K562 (cell line): Measurements from ENCODE around the gene RALB. TPM values are rescaled to one million over a fixed set of nuclear protein-coding genes. Genes with fewer than 3 reads are reported as not detected.

Experiments used
- BACH1 ChIP-seq: fragments of 200-800 bp; sonication (Bioruptor generic); IDR thresholded peaks from 2 replicates; pipeline ENCODE4 v1.6.1; 2016; ENCODE audit warnings: missing genetic modification characterization, missing compliant biosample characterization
- BRF2 ChIP-seq: IDR thresholded peaks from 3 replicates; pipeline ENCODE4 v1.6.1; 2011; ENCODE audit warnings: borderline replicate concordance, mild to moderate bottlenecking; ENCODE audit not compliant: insufficient read length, insufficient read depth
- C11orf30 ChIP-seq: fragments of 450-650 bp; IDR thresholded peaks from 2 replicates; pipeline ENCODE4 v1.6.1; 2016; ENCODE audit warnings: low read depth, mild to moderate bottlenecking
- CAMTA2 ChIP-seq: fragments of 250-450 bp; sonication (Bioruptor Pico); conservative IDR thresholded peaks from 2 replicates; pipeline ENCODE4 v1.5.1; 2022
- CREB3L1 ChIP-seq: fragments of 450-650 bp; IDR thresholded peaks from 2 replicates; pipeline ENCODE4 v1.6.1; 2014; ENCODE audit warnings: low read depth, mild to moderate bottlenecking, moderate library complexity, borderline replicate concordance
- E4F1 ChIP-seq: fragments of 250-450 bp; sonication (Bioruptor Pico); IDR thresholded peaks from 2 replicates; pipeline ENCODE4 v1.5.0; 2021; ENCODE audit warnings: mild to moderate bottlenecking, borderline replicate concordance
- HMG20A ChIP-seq: fragments of 450-650 bp; formaldehyde crosslinking; conservative IDR thresholded peaks from 2 replicates; pipeline ENCODE4 v1.4.0; 2020; ENCODE audit warnings: mild to moderate bottlenecking, mixed read lengths
- MECOM ChIP-seq: fragments of 250-450 bp; sonication (Bioruptor Pico); IDR thresholded peaks from 2 replicates; pipeline ENCODE4 v1.8.0; 2022; ENCODE audit warnings: inconsistent platforms
- MTA3 ChIP-seq: fragments of 450-650 bp; formaldehyde crosslinking; IDR thresholded peaks from 2 replicates; pipeline ENCODE4 v1.6.1; 2017; ENCODE audit warnings: mild to moderate bottlenecking, borderline replicate concordance
- OTX1 ChIP-seq: fragments of 450-650 bp; formaldehyde crosslinking; IDR thresholded peaks from 2 replicates; pipeline ENCODE4 v1.4.0; 2022; ENCODE audit warnings: mild to moderate bottlenecking
- PCBP2 ChIP-seq: fragments of 200-400 bp; formaldehyde crosslinking; IDR thresholded peaks from 2 replicates; pipeline ENCODE4 v1.6.1; 2018; ENCODE audit warnings: low read length, low read depth, mild to moderate bottlenecking, moderate library complexity; ENCODE audit not compliant: poor library complexity, severe bottlenecking
- PPARD ChIP-seq: fragments of 250-450 bp; sonication (Bioruptor Pico); IDR thresholded peaks from 2 replicates; pipeline ENCODE4 v1.8.0; 2022; ENCODE audit warnings: inconsistent platforms, mild to moderate bottlenecking, moderate library complexity
- PREB ChIP-seq: sonication (generic); formaldehyde crosslinking; IDR thresholded peaks from 2 replicates; pipeline ENCODE4 v1.8.1; 2023; ENCODE audit warnings: mild to moderate bottlenecking, missing genetic modification reagents
- RHOXF2B ChIP-seq: fragments of 250-450 bp; sonication (Bioruptor Pico); conservative IDR thresholded peaks from 2 replicates; pipeline ENCODE4 v1.5.1; 2021
- TAF9B ChIP-seq: fragments of 450-650 bp; IDR thresholded peaks from 2 replicates; pipeline ENCODE4 v1.6.1; 2018; ENCODE audit warnings: mild to moderate bottlenecking; ENCODE audit not compliant: partially characterized antibody
- THRB ChIP-seq: fragments of 450-650 bp; formaldehyde crosslinking; conservative IDR thresholded peaks from 2 replicates; pipeline ENCODE4 v1.4.0; 2022; ENCODE audit warnings: mild to moderate bottlenecking, missing genetic modification characterization
- ZNF217 ChIP-seq: sonication (generic); formaldehyde crosslinking; IDR thresholded peaks from 2 replicates; pipeline ENCODE4 v1.8.0; 2022; ENCODE audit warnings: mild to moderate bottlenecking, missing genetic modification reagents
- ZNF224 ChIP-seq: sonication (generic); formaldehyde crosslinking; IDR thresholded peaks from 2 replicates; pipeline ENCODE4 v1.8.0; 2022; ENCODE audit warnings: mild to moderate bottlenecking, missing genetic modification reagents
- ZNF316 ChIP-seq: fragments of 450-650 bp; IDR thresholded peaks from 2 replicates; pipeline ENCODE4 v1.6.1; 2016
- ZNF384 ChIP-seq: IDR thresholded peaks from 2 replicates; pipeline ENCODE4 v1.6.1; 2012; ENCODE audit warnings: low read depth, low read length, improper control_type of control experiment
- ZNF444 ChIP-seq: fragments of 250-450 bp; sonication (Bioruptor Pico); IDR thresholded peaks from 2 replicates; pipeline ENCODE4 v1.4.0; 2020; ENCODE audit warnings: mild to moderate bottlenecking, moderate library complexity
- ZNF551 ChIP-seq: fragments of 250-450 bp; sonication (Bioruptor Pico); IDR thresholded peaks from 2 replicates; pipeline ENCODE4 v1.5.0; 2021; ENCODE audit warnings: mild to moderate bottlenecking, moderate library complexity
- polyA plus RNA-seq, 8 experiments: library from polyadenylated mRNA; depleted of rRNA in 4 of 8; stranded (reverse) in 5 of 8; unstranded in 3 of 8; fragments of >200 nt; fragmentation: Nextera tagmentation in 2 of 8; fragmentation: Illumina TruSeq in 1 of 8; extraction: Ambion mirVana in 2 of 8; extraction: Trizol in 1 of 8; gene quantifications; 2 replicates each; pipeline versions ENCODE4 v1.2.1 to v1.2.3, GENCODE V29; 2011 to 2014; ENCODE audit warnings: inconsistent platforms in 1 of 8, missing spikeins in 1 of 8
- total RNA-seq, 7 experiments: library from RNA; depleted of rRNA in 6 of 7; stranded (reverse); fragments of >200 nt in 6 of 7; fragmentation: Illumina TruSeq in 2 of 7; extraction: Trizol in 2 of 7; gene quantifications; 2 replicates each; pipeline versions ENCODE4 v1.2.1 to v1.2.3, GENCODE V29; 2011 to 2021; ENCODE audit warnings: low replicate concordance in 1 of 7

RALB gene
- total and polyA plus RNA-seq, 9 of the 15 experiments (the other 6 are each of a cell fraction or from before 2014, with no cell fraction given), result 14.8 to 65.6 (median 38.4) TPM

GRCh38 chr2:120252225-120253020, at the start of gene RALB (continued):
- no peak for TF ChIP-seq PPARD (CRISPR knock-in tag)
- no peak for TF ChIP-seq CREB3L1
- TF ChIP-seq CAMTA2 (CRISPR knock-in tag), result peak; percentile 92
- TF ChIP-seq BACH1 (tag), result no peak
- no peak for TF ChIP-seq ZNF217 (CRISPR knock-in tag)
- no peak for TF ChIP-seq BRF2
- TF ChIP-seq RHOXF2B (CRISPR knock-in tag), result no peak
- no peak for TF ChIP-seq PREB (CRISPR knock-in tag)
- no peak for TF ChIP-seq E4F1 (CRISPR knock-in tag)
- TF ChIP-seq PCBP2, result no peak
- TF ChIP-seq MTA3, result no peak
- TF ChIP-seq MECOM, result no peak
- no peak for TF ChIP-seq THRB (CRISPR knock-in tag)
- TF ChIP-seq ZNF224 (CRISPR knock-in tag), result no peak
- TF ChIP-seq HMG20A (CRISPR knock-in tag), result no peak
- TF ChIP-seq OTX1 (CRISPR knock-in tag), result peak; percentile 75; the same call in 1 of the 2 replicates
- no peak for TF ChIP-seq ZNF551 (CRISPR knock-in tag)
- TF ChIP-seq ZNF444 (CRISPR knock-in tag), result no peak
- no peak for TF ChIP-seq ZNF384
- no peak for TF ChIP-seq C11orf30
- TF ChIP-seq ZNF316, result no peak
- no peak for TF ChIP-seq TAF9B
